Pons (tissue), 1 donor: ENCODE results near the gene CFAP65.

Source experiments
- DNase-seq: peaks from one replicate; pipeline ENCODE4 v3.0.0-alpha.2; 2016; ENCODE audit warnings: low spot score

CFAP65 gene

DNA sequence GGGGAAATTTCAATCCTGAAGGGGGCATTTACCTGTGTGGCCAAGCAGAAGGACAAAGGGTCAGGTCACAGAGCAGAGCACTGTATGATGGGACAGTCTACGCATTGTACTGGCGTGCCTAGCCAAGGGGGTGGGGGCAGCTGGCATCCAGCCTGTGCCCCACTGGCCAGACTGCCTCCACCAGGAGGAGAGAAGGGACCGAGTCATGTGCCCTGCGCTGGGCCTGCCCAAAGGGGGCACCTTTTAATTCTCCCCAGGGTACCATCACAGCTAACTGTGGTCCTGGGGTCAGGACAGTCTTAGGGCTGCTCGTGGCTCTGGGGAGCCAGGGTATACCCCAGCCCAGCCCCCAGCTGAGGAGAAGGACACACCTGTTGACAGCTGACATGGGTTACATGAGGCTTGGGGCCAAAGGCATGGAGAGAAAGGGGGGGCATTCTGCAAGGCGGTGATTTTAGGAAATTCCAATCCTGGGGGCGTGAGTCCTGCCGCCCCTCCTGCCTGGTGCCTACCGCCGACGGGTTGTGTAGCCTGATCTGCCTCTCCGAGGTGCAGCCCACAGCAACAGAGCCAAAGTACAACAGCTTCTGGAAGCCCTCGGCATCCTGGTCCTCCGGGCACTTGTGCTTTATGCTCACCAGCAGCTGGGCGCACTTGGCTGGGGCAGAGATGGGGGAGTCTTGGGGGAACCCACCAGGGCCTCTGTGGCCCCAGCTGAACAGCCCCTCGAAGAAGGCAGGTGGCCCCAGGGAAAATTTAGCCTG lies 11.0 kb downstream of the CFAP65 start:
- DNase-seq: no peak

DNA sequence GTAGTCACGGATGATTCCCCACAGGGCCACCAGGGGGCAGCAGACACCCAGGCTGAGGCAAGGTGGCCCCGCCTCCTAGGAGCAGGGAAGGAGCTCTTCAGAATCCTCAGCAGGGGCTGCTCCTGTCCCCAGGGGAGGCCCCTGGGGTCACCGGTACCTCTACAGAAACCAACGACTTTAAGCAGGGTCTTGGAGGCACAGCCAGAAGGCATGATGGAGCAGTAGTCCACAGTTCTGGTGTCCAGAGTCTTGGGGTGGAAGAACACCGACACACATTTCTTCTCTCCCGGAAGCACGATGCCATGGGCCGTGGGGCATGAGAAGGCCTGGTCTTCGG lies 11.5 kb downstream of the CFAP65 start:
- peak; percentile 83 for DNase-seq

DNA sequence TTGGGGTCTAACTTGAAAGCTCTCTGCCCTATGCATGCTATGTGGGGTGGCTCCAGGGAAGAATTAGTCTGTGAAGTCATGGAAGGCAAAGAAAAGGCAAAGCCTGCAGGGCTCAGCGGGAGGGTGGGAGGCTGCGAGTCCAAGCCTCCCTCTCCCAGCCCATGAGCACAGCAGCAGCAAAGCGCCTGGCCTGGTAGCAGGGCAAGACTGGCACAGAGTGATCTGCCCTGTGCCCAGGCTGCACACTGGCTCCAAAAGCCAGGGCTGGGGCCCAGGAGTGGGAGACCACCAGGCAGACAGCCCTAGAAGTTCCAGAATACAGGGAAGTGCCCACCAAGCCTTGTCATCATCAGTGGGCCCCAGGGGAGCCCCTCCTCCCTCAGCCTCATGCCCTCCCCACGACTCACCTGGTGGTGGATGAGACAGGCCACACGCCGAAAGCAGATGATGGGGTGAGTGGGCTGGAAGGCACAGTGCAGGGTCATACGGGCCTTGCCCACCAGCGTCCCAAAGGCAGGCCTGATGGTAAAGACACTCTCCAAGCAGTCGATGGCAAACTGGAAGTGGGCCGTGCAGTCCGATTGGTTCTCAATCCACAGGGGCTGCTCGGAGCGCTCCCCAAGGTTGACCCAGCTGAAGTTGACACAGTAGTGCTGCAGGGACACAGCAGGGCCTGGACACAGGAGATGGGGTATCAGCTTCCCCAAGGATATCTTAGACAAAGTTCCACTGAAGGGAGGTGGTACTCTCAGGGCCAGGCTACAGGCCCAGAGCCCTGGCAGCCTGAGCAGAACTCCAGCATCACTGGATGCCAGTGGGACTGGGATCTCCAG lies 12.1 kb downstream of the CFAP65 start:
- DNase-seq: no peak

DNA sequence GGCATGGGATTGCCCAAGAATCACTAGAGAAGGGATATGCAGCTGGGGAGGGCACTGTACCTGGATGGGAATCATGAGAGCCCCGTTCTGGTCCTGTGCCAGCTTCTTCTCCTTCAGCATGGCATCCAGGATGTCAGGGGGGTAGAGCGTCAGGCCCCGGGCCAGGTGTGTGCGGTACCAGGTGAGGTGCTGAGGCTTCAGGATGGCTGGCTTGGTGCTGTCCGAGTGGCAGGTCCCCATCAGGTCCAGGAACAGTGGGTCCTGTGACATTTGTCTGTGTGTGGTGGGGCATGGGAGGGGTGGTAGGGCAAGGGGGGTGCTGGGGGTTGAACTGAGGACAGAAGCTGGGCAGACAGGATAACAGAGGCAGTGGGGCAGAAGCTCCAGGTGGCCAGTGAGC lies 13.2 kb downstream of the CFAP65 start:
- no peak for DNase-seq

DNA sequence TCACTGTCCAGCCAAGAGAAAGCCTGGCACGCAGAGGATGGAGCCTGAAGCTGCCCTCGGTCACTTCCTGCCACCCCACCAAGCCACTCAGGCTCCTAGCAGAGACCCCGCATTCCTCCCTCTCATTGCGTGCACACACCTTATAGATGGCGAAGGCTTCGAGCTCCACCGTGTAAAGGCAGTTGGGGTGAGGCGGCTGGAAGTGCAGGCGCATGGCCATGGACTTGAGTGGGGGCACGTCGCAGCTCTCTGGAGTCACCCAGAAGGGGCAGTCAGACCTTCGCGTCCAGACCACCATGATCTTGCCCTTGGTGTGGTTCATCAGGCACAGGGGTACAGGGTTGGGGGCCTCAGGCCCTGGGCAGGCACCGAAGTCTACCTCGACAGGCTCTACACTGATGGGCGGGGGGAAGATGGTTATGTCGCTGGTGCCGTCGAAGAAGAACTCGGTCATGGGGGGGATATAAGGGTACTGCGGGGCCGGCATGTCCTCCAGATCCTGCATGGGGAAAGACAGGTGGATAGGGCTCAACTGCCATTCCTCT lies 13.7 kb downstream of the CFAP65 start:
- DNase-seq: no peak

DNA sequence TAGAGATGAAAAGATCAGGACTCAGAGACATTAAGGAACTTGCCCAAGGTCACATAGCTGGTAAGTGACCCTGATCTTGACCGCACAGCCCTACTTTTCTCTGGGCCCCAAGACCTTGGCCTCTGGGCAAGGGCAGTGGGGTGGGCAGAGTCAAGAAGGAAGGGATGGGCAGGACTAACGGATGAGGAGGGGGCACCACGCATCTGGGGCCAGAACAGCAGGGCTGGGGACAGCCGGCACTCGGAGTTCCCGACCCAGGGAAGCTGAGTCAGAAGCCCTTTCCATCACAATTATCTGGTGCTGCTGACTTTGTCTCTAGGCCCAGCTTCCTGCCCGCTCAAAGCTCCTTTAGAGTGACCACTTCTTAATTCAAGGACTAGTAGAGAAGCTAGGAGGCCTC lies 14.4 kb downstream of the CFAP65 start:
- no peak for DNase-seq

DNA sequence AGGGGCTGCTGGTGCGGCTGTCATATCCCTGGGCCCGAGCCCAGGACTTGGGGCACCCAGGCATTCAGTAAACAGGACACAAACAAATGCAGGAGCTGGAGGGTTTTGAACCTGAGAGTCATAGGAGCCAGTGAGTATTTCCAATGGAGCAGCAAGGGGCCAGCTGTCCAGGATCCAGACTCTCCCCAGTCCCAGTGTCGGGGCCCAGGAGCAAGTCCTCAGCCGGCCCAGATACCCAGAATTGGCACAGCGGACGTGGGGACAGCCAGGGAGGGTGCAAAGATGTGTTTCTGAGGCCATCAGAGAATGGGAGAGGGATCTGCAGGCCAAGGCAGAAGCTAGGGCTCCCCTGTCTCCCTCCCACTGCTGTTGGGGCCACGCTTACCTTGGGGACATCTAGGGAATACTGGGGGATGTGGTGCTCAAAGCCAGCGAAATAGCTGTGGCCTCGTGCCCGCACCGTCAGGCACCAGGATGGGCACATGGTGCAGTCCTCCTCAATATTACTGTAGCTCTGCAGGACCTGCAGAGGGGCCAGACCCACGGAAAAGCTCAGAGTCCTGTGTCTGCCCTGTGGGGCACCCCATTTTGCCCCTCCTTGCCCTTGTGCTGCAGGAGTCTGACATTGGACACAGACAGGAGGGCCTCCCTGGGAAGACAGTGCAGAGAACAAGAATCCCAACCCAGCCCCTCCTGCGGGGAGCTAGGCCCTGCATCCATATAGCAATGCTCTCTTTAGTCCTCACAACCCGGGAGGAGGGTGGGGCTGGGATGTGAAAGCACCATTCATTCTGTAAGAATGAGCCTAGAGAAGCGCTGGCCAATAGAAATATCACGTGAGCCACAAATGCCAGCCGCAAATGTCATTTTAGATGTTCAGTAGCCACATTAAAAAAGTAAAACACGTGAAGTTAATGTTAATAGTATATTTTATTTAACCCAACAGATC lies 15.4 kb downstream of the CFAP65 start:
- peak; percentile 96 for DNase-seq

DNA sequence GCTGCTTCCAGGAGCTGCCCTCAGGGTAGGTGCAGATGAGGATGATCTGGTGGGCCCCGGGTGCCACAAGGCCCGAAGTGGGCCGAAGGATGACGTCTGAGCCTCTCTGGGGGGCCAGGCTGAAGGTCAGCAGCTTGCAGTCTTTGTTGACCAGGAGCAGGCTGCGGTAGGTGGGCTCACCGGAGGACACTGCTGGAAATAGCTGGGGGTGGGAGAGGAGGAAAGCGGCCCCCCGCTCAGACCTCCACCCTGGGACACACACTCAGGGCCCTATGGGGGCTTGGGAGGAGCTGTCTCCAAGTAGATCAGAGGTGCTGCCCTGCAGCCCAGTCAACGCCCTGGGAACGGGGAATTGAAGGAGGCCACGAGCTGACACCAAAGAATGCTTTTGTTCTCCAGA lies 17.3 kb downstream of the CFAP65 start:
- DNase-seq: no peak

DNA sequence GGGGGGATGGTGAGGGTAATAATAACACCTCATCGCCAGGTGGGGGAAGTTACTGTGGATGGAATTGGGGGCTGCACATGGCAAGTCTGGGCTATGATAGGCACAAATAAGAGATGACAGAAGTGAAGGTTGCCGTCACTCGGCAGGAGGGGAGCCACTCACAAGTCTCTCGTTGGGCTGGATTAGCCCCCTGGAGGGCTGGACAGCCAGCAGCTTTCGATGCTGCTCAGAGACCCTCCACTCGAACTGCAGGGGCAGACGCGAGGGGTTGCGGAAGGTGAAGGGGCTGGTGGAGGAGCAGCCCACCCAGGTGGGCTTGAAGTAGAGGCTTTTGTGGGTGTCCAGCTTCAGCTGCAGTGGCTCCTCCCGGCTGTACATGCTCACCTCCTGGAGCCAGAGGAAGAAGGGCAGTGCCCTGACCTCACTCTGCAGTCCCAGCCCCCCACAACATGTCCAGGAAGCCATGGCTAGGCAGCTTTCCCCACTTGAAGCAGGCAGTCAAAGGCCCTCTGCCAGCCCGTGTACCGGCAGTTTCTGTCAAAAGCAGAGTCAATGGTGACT lies 18.2 kb downstream of the CFAP65 start:
- DNase-seq: no peak

DNA sequence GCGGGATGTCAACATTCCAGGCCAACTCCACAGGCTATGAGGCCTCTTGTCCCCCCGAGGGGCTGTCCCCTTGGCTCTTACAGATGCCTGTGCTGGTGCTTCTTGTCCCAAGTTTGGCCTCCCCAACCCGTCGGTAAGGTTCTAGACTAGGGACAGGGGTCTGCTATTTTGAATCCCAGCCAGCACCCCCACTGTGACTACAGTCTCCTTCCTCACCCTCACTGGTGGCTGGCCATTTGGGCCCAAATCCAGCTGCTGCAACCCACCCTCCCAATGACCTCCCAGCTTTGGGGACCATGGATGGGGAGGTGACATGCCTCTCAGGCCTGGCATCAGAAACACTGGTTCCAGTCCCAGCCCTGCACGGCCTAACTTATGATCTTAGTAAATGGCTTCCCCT lies 18.7 kb downstream of the CFAP65 start:
- DNase-seq: no peak

DNA sequence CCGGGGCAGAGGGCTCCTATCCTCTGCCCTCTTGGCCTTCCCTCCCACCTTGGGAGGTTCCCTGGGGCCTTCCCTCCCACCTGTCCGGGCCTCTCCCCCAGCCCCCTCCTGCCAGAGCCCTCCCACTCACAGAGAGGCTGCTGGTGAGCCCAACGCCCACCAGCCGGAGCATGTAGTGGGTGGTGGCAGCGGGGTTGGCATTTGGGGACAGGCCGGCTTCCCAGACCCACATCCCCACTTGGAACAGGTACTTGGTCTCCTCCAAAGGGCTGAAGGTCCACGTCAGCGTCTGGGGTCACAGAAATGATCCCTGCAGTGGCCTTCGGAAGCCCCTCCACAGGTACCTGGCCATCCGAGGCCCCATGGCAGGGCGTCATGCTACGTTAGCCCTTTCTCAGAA lies 19.3 kb downstream of the CFAP65 start:
- DNase-seq: no peak

DNA sequence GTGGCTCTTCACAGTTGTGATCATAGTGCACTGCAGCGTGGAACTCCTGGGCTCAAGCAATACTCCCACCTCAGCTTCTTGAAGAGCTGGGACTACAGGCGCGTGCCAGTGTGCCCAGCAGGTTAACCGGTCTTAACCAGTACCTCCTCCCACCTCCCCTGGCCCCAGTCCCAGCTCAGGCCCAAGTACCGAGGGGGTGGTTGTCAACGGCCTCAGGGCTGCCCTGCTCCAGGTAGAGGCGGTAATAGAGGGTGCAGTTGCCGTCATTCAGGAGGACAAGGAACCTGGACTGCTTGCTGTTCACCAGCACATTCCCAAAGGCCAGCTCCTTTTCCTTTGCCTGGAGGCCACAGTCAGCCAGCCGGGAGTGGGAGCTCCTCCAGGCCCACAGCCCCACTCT lies 19.7 kb downstream of the CFAP65 start:
- no peak for DNase-seq

DNA sequence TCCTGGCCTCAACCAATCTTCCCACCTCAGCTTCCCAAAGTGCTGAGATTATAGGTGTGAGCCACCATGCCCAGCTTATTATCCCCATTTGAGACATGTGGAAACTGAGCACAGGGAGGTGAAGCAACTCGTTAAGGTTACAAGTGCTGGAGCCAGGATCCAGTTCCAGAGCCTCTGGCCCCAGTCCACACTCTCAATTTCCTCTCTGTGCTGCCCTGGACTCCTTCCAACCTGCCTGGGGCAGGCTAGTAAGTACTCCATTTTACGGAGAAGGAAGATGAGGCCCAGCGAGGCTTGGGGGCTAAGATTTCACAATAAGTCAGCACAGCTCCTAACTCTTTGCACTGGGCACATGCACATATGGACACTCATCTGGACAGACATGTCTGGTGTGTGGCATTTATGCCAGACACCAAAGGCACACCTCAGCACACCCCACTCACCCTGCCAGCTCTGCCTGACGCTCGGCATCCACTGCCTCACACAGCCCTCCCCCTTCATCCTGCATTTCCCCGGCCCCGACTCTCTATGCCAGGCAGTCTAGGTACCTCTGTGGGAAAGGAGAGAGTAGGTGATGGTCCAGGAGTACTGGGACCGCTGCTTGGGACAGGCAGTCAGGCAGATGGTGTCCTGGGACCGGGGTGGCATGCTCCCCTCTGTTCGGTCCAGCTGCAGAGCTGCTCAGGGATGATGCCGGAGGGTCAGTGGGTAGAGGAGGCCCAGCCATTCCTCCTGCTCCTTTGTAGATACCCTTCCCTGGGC lies 20.5 kb downstream of the CFAP65 start:
- DNase-seq: no peak

DNA sequence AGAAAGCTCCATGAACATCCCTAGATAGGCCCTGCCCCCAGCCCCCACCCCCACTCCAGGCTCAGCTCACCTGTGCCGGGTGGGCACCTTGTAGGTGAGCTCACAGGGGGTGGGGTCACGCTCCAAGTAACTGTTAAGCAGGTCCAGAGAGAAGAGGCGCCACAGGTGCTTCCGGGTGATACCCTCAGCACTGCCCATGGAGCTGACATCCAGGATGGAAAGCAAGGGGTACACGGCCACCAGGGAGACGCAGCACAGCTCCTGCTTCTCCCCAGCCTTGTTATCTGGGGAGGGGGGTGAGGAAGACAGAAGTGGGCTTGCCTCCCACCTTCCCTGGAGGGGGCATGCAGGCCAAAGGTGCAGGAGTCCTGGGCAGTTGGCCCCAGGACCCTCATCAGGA lies 21.9 kb downstream of the CFAP65 start:
- no peak for DNase-seq

DNA sequence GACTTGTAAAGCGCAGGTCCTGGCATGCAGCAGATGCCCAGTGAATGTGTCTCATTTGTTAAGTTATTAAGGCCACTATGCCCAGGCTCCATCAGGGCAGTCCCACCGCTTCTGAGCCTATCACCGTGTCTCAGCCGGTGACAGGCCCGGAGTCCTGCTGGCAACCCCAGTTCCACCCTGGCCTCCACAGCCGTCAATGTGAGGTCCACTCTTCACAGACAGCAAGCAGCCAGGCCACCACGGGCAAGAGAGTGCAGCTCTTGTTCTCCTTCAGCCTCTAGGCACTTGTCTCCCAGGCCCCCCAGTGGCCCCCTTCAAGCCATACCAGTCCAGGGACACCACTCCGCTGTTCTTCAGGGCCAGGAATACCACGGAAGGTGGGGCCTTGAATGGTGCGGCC lies 22.6 kb downstream of the CFAP65 start:
- no peak for DNase-seq

DNA sequence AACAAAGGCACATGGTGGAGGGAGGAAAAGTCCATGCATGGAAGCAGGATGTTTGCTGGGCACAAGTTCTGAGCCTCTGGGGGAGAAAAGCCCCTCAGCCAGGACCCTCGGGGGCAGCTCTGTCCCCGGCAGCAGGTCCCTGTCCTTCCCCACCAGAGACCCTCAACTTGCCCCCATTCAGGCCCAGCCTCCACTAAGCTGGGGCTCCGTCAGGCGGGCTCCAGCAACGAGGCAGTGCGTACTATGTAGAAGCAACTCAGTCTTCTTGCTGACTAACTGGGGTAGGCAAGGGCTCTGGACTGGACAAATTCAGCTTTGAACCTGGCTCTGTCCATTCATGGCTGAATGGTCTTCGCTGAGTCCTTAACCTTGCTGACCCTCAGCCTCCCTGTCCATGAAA lies 23.0 kb downstream of the CFAP65 start:
- no peak for DNase-seq

DNA sequence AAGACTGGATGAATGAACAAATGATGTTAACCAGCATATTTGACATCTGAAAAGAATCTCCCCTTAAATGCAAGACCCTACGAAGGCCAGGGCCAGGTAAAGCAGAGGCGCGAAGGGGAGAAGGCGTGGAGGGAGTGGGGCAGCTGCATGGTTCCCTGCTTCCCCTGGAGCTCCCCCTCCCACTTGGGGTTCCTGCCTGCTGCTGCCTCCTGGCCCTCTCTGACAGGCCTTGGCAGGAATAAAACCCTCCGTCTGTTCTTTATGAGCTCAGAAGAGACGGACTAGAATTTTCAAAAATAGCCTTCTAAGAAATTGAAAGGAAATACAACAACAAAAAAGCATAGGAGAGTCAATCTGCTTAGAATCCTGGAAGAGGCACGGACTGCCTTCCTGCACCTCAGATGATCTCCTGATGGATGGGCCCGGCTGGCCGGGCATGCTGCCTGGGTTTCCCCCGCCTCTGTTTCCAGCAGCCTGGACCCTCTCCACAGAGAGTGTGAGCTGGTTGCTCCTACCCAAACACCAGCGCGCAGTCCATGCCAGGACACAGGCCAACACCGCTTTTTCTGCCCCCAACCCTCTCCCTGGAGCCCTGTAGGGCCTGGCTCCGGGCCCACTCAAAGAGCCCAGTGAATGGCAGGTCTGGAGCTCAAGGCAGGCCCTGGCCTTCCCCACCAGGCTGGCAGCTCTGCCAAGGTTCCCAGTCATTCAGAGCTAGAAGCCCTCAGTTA lies 23.9 kb downstream of the CFAP65 start:
- DNase-seq: peak; percentile 59

DNA sequence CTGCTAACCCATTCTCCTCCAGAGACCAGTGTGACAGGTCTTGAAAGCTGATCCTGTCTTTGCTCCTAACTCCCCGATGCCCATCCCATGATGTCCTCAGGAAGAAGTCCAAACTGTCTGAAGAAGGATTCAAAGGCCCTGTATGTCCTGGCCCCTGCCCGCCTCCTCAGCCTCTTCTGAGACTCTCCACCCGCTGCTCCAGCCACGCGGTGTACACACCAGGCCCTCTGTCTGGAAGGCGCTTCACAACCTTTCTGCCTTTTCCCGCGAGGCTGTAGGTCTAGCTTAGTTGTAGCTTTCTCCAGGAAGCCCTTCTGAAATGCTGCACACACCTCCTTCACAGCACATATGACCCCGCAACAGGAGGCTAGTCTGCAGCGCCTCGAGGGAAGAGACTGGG lies 24.6 kb downstream of the CFAP65 start:
- DNase-seq: no peak

DNA sequence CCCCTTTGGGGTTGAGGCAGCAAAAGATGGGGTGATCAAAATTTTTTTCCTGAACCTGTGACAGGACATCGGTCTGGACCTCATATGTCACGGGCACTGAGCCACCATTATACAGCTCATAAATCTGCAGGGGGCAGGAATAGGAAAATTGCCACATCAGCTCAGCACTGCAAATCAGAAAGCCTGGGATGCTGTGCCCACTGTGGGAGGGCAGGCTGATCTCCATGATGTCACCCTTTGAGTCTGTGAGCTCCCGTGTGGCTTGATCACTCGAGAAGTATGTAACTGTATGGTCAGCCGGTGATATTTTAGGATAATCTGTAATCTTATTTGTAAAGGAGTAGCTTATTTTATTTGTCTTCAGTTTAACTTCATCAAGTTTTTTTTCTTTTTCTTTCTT lies 30.4 kb downstream of the CFAP65 start:
- DNase-seq: no peak

DNA sequence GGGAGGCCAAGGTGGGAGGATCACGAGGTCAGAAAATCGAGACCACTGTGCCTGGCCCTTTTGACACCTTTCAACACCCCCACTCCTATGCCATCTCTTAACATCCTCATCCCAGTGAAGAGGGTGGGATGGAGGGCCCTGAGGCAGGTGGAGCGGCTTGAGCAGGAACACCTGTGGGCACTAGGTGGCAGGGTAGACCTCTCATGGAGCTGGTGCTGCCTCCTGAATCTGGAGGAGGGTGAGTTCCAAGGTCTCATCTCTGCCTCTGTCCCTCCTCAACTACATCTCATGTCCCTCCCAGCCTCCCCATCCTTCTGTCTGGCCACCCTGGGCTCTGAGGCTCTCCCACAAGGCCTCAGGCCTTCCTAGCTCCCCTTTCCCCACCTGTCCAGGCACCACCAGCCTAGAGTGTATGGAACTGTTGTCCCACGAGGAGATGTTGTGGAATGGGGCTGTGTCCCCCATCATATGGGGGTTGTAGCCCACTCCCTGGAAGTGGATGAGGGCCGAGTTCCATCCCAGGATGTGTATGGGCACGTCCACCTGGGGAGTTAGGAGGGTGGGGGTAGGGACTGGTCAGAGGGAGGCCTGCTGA lies 31.1 kb downstream of the CFAP65 start:
- DNase-seq: no peak
